ENCODE data around the gene CCDC88B. TPM values are rescaled to one million over a fixed set of nuclear protein-coding genes. Genes with fewer than 3 reads are reported as not detected.

The CCDC88B gene
- total RNA-seq, 1 experiment from 2014 or later: 17.1 TPM

GRCh38 chr11:64396079-64396591 lies 56.1 kb downstream of the CCDC88B start:
- ChIA-PET CTCF (interaction anchor here (0.7 kb wide), 1 partner anchor 293 kb away, joined by 3 read pairs; no protein-coding TSS in a partner anchor), POLR2A (interaction anchor here (0.6 kb wide), 1 partner anchor 381 kb away, joined by 3 read pairs; no protein-coding TSS in a partner anchor)
- BruUV-seq (replicated peaks): no TSS peak
- TF ChIP-seq TCF7L2 (IDR thresholded peaks at IDR 0.05; ENCODE audit: low read depth, low read length): no peak
- TF ChIP-seq CTCF (IDR thresholded peaks at IDR 0.05): no peak
- no peak for TF ChIP-seq REST (IDR thresholded peaks at IDR 0.05; ENCODE audit: insufficient read depth in 1 of 2, low read depth in 2 of 2, low read length in 1 of 2)
- no peak for TF ChIP-seq POLR2AphosphoS5 (IDR thresholded peaks at IDR 0.05; ENCODE audit: low read depth, low read length)
- no peak for TF ChIP-seq SIN3A (IDR thresholded peaks at IDR 0.05; ENCODE audit: borderline replicate concordance, insufficient read depth, low read depth, low read length)
- no peak overlapping the region for H3K4me3 ChIP-seq (ENCODE audit: low read depth in 2 of 2, low read length in 2 of 2)
- no peak; the same call in 1 of the 2 replicates for ATAC-seq
- H3K36me3 ChIP-seq (ENCODE audit: control insufficient read depth, insufficient read depth, low read length): no peaks in the 10 kb centered on the region
- H3K27me3 ChIP-seq (ENCODE audit: control insufficient read depth, insufficient read depth, low read length): no peaks in the 10 kb centered on the region
- H3K4me1 ChIP-seq (ENCODE audit: control insufficient read depth, insufficient read depth, low read length): no peaks in the 10 kb centered on the region
- intact Hi-C loops (cut with micrococcal nuclease; ENCODE audit: unreplicated experiment): no loop called here
- no peaks in the 10 kb centered on the region for H3K9me3 ChIP-seq (ENCODE audit: control insufficient read depth, insufficient read depth, low read depth, low read length)
- no peak for DNase-seq (ENCODE audit: low read depth, low spot score)
- in situ Hi-C loops (cut with HindIII; ENCODE audit: low pct_unique_long_range_greater_than_20kb, low sequenced_read_pairs): no loop called here
- H3K27ac ChIP-seq (ENCODE audit: low read length): no peak overlapping the region

- BruUV-seq (replicated peaks): no TSS peak
- Histone ChIP-seq H3K4me3 (ENCODE audit: low read depth in 2 of 2, low read length in 2 of 2) (no peak overlapping the region), H3K27ac (ENCODE audit: low read length) (no peak overlapping the region), H3K4me1 (ENCODE audit: control insufficient read depth, insufficient read depth, low read length) (no peaks in the 10 kb centered on the region), H3K9me3 (ENCODE audit: control insufficient read depth, insufficient read depth, low read depth, low read length) (no peaks in the 10 kb centered on the region), H3K36me3 (ENCODE audit: control insufficient read depth, insufficient read depth, low read length) (no peaks in the 10 kb centered on the region), H3K27me3 (ENCODE audit: control insufficient read depth, insufficient read depth, low read length) (peaks cover 2% of the 10 kb centered on the region; the same call in 1 of the 2 replicates)
- intact Hi-C loops (cut with micrococcal nuclease; ENCODE audit: unreplicated experiment): no loop called here
- no peak for DNase-seq (ENCODE audit: low read depth, low spot score)
- TF ChIP-seq CTCF (IDR thresholded peaks at IDR 0.05) (no peak), TCF7L2 (IDR thresholded peaks at IDR 0.05; ENCODE audit: low read depth, low read length) (no peak), SIN3A (IDR thresholded peaks at IDR 0.05; ENCODE audit: borderline replicate concordance, insufficient read depth, low read depth, low read length) (no peak), REST (IDR thresholded peaks at IDR 0.05; ENCODE audit: insufficient read depth in 1 of 2, low read depth in 2 of 2, low read length in 1 of 2) (no peak), POLR2AphosphoS5 (IDR thresholded peaks at IDR 0.05; ENCODE audit: low read depth, low read length) (no peak)
- no peak for ATAC-seq
- ChIA-PET CTCF (no interaction called here), POLR2A (no interaction called here)
- in situ Hi-C loops (cut with HindIII; ENCODE audit: low pct_unique_long_range_greater_than_20kb, low sequenced_read_pairs): no loop called here
Observed at GRCh38 chr11:64400102-64400501, 60.1 kb downstream of the CCDC88B start.

All from Panc1 (cell line).